AG09309 (cell line): ENCODE results near the gene ZNF878.

Experiments
- DNase-seq: peaks from one replicate; pipeline ENCODE4 v3.0.0-alpha.2; 2010; ENCODE audit warnings: low read depth
- H3K4me3 ChIP-seq: 2 replicates; pipeline ENCODE4 v1.5.1; 2011; ENCODE audit warnings: mild to moderate bottlenecking, low read depth, low read length, moderate library complexity; ENCODE audit not compliant: control insufficient read depth
- CTCF ChIP-seq: IDR thresholded peaks from 2 replicates; pipeline ENCODE4 v1.5.1; 2011; ENCODE audit warnings: mild to moderate bottlenecking, low read depth, low read length, inconsistent platforms; ENCODE audit not compliant: insufficient read depth, control insufficient read depth; ENCODE audit errors: missing control alignments

ZNF878 gene

GRCh38 chr19:12034620-12035019, 18.1 kb downstream of the ZNF878 start:
- no peak for DNase-seq
- peak overlapping the region; percentile 64 for H3K4me3 ChIP-seq
- no peak for TF ChIP-seq CTCF

- TF ChIP-seq CTCF = no peak
- H3K4me3 ChIP-seq = peak overlapping the region; percentile 64; the same call in 1 of the 2 replicates
- DNase-seq = no peak
These were observed 18.6 kb downstream of the ZNF878 start for GRCh38 chr19:12034198-12034597.

- no peak overlapping the region for H3K4me3 ChIP-seq
- no peak for TF ChIP-seq CTCF
- no peak for DNase-seq
These were observed 37.0 kb downstream of the ZNF878 start for GRCh38 chr19:12015753-12016116.

GRCh38 chr19:12015015-12015752, 37.6 kb downstream of the ZNF878 start:
- no peak for DNase-seq
- no peak overlapping the region for H3K4me3 ChIP-seq
- TF ChIP-seq CTCF = no peak

GRCh38 chr19:12000152-12000981, 52.4 kb downstream of the ZNF878 start:
- DNase-seq = no peak
- no peak for TF ChIP-seq CTCF
- no peak overlapping the region for H3K4me3 ChIP-seq

- TF ChIP-seq CTCF = no peak
- DNase-seq = no peak
- H3K4me3 ChIP-seq = no peak overlapping the region
These were observed 57.6 kb downstream of the ZNF878 start for GRCh38 chr19:11995174-11995573.
